Breast epithelium (tissue), 3 donors: ENCODE data around the gene CDK18.

Experiments used
- CTCF ChIP-seq, 3 donors: fragments of 450-650 bp; IDR thresholded peaks; one replicate each; pipeline ENCODE4 v1.5.1; 2016 to 2017; ENCODE audit warnings: antibody characterized with exemption in 3 of 3, mild to moderate bottlenecking in 3 of 3, moderate library complexity in 3 of 3
- POLR2A ChIP-seq: fragments of 450-650 bp; IDR thresholded peaks from one replicate; pipeline ENCODE4 v1.6.1; 2016; ENCODE audit warnings: antibody characterized with exemption, mild to moderate bottlenecking, moderate library complexity

GRCh38 chr1:205505076-205505729, 734 bp downstream of the CDK18 start:
- no peak for TF ChIP-seq CTCF (IDR thresholded peaks at IDR 0.05)
- no peak for TF ChIP-seq POLR2A
